HG02678 (cell line): ENCODE measurements around the gene SYP.
"Not testable (repeated sequence)": the region's sequence is repeated elsewhere in the genome, so short reads cannot be mapped to it uniquely, and the experiment has no call there.

Experiments
- ATAC-seq: cut with Tn5 transposase; IDR thresholded peaks from one replicate; pipeline ENCODE4 v1.9.1; 2021; ENCODE audit warnings: mild to moderate bottlenecking, moderate library complexity; ENCODE audit not compliant: unreplicated experiment

SYP gene

GRCh38 chrX:49191574-49192011, 8.4 kb downstream of the SYP start:
- peak; percentile 8 for ATAC-seq

- peak; percentile 87 for ATAC-seq
These were observed 9.0 kb downstream of the SYP start for GRCh38 chrX:49190821-49191573.

- ATAC-seq: no peak
These were observed 10.4 kb downstream of the SYP start for GRCh38 chrX:49189606-49190005.

- ATAC-seq: no peak
These were observed 11.4 kb downstream of the SYP start for GRCh38 chrX:49188468-49189076.

- ATAC-seq: no peak
These were observed 12.5 kb downstream of the SYP start for GRCh38 chrX:49187526-49187925.

GRCh38 chrX:49187028-49187394, 13.0 kb downstream of the SYP start:
- no peak for ATAC-seq

GRCh38 chrX:49186125-49187027, 13.6 kb downstream of the SYP start, which contains the start of gene PRICKLE3:
TSS of gene PRICKLE3 (minus strand) at chrX:49186373. CDS start at chrX:49186297, 76 bp downstream.
- ATAC-seq: peak; percentile 32

- peak; percentile 37 for ATAC-seq
These were observed 15.4 kb downstream of the SYP start for GRCh38 chrX:49184294-49185281.

- ATAC-seq: no peak
These were observed 16.2 kb downstream of the SYP start for GRCh38 chrX:49183701-49184281.

- ATAC-seq: no peak
These were observed 20.6 kb downstream of the SYP start for GRCh38 chrX:49179358-49179757.

- ATAC-seq: no peak
These were observed 21.5 kb downstream of the SYP start for GRCh38 chrX:49178537-49178936.

- ATAC-seq: no peak
These were observed 22.0 kb downstream of the SYP start for GRCh38 chrX:49177873-49178480.

- ATAC-seq: no peak
These were observed 22.6 kb downstream of the SYP start for GRCh38 chrX:49177338-49177833.

- ATAC-seq: no peak
These were observed 23.3 kb downstream of the SYP start for GRCh38 chrX:49176421-49177326.

- no peak for ATAC-seq
These were observed 24.3 kb downstream of the SYP start for GRCh38 chrX:49175435-49176274.

- ATAC-seq: no peak
These were observed 25.3 kb downstream of the SYP start for GRCh38 chrX:49174723-49175122.

GRCh38 chrX:49173544-49173943, 26.4 kb downstream of the SYP start:
- ATAC-seq: not testable (repeated sequence)
